Measurements from ENCODE around the gene GPR22. TPM values are rescaled to one million over a fixed set of nuclear protein-coding genes. Genes with fewer than 3 reads are reported as not detected.

Gene GPR22
- total RNA-seq, 1 donor from 2014 or later: not detected

DNA sequence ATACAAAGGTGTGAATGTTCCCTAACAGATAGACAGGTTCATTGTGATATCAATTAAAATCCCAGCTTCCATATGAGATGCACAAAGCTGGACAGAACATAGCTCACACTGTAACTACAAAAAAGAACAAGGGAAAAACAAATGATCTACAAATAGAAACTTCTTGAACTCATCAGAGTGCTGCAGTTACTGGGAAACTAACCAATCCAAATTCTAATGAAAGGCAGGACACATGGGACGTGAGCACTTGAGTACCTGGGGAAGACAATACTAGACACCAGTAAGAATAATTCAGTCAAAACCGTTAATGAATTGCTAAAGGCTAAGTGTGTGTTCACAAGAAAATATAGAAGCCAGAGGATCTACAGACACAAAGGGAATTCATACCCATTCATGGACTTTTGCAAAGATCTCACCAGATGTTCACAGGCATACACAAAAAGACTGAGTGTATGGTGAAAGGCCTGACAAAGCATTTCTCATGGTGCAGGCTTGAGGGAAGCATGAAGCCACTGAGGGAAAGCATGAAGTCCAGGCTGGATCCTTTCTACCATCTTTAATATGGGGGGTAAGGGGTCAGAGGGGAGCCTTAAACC, 7.8 kb upstream of the GPR22 start:
- no peak for DNase-seq (ENCODE audit: low read depth)
- TF ChIP-seq, protein P1, sequence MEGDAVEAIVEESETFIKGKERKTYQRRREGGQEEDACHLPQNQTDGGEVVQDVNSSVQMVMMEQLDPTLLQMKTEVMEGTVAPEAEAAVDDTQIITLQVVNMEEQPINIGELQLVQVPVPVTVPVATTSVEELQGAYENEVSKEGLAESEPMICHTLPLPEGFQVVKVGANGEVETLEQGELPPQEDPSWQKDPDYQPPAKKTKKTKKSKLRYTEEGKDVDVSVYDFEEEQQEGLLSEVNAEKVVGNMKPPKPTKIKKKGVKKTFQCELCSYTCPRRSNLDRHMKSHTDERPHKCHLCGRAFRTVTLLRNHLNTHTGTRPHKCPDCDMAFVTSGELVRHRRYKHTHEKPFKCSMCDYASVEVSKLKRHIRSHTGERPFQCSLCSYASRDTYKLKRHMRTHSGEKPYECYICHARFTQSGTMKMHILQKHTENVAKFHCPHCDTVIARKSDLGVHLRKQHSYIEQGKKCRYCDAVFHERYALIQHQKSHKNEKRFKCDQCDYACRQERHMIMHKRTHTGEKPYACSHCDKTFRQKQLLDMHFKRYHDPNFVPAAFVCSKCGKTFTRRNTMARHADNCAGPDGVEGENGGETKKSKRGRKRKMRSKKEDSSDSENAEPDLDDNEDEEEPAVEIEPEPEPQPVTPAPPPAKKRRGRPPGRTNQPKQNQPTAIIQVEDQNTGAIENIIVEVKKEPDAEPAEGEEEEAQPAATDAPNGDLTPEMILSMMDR (conservative IDR thresholded peaks at IDR 0.05; ENCODE audit: low read depth, low read length): no peak
- no peak overlapping the region for H3K4me3 ChIP-seq (ENCODE audit: low read depth, low read length)

GRCh38 chr7:107463139-107464078, 6.4 kb upstream of the GPR22 start:
- H3K4me3 ChIP-seq (ENCODE audit: low read depth, low read length): no peak overlapping the region
- TF ChIP-seq, protein P1 (conservative IDR thresholded peaks at IDR 0.05; ENCODE audit: low read depth, low read length): peak; percentile 96
- peak; percentile 9 for DNase-seq (ENCODE audit: low read depth)

GRCh38 chr7:107464666-107465226, 5.1 kb upstream of the GPR22 start:
- TF ChIP-seq, protein P1 (conservative IDR thresholded peaks at IDR 0.05; ENCODE audit: low read depth, low read length): no peak
- H3K4me3 ChIP-seq (ENCODE audit: low read depth, low read length): no peak overlapping the region
- DNase-seq (ENCODE audit: low read depth): no peak

GRCh38 chr7:107467972-107468371, 1.9 kb upstream of the GPR22 start:
- TF ChIP-seq, protein P1 (conservative IDR thresholded peaks at IDR 0.05; ENCODE audit: low read depth, low read length): no peak
- no peak overlapping the region for H3K4me3 ChIP-seq (ENCODE audit: low read depth, low read length)
- no peak for DNase-seq (ENCODE audit: low read depth)

GRCh38 chr7:107468824-107469223, 1.0 kb upstream of the GPR22 start:
- no peak for DNase-seq (ENCODE audit: low read depth)
- no peak overlapping the region for H3K4me3 ChIP-seq (ENCODE audit: low read depth, low read length)
- TF ChIP-seq, protein P1 (conservative IDR thresholded peaks at IDR 0.05; ENCODE audit: low read depth, low read length): no peak

DNA sequence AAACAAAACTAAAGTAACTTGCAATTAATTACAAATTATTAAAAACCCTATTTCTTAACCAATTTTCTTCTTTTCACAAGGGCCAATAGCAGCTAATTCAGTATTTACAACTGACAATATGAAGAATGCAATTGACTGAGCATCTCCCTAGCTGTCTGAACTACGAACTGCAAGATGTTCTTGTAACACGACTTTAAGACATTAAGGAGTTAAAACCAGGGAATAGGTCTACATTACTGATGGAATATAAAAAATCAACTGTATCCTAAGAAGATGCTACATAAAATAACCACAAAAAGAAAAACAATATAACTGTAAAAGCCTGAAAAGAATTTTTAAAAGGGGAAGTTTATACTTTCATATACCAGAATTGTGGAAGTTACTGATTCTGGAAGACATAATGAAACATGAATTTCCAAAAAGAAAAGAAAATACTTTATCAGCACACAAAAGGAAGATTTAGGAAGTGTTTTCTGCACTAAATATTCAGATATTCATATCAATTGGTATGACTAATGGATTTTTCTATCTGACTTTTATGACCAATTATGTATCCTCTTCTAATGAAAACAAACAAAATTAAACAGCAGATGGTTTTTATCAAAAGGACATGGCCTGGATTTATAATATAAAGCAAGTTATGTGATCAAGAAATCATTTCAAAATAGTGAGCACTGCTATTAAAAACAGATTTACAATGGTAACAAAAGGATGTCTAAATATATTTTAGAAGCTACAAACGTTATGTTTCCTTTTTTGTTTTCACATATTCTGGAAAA, 1.6 kb downstream of the GPR22 start:
- DNase-seq (ENCODE audit: low read depth): no peak
- TF ChIP-seq, protein P1 (conservative IDR thresholded peaks at IDR 0.05; ENCODE audit: low read depth, low read length): no peak
- H3K4me3 ChIP-seq (ENCODE audit: low read depth, low read length): no peak overlapping the region

All from epithelial cell of proximal tubule (primary cell).